Aorta (tissue), 5 donors: ENCODE measurements around the gene PLCB1. TPM values are rescaled to one million over a fixed set of nuclear protein-coding genes. Genes with fewer than 3 reads are reported as not detected.

Source experiments
- ATAC-seq: fragments of 200-7000 bp; cut with Tn5 transposase; one replicate; pipeline ENCODE4 v1.9.1; 2022; ENCODE audit warnings: moderate library complexity; ENCODE audit not compliant: low FRiP score
- DNase-seq, 2 donors: peaks; one replicate each; pipeline ENCODE4 v3.0.0-alpha.2; 2020
- H3K27ac ChIP-seq, 2 donors: one replicate each; pipeline ENCODE4 v1.5.1; 2013; ENCODE audit warnings: low read length in 2 of 2, mild to moderate bottlenecking in 2 of 2, moderate library complexity in 2 of 2, control low read depth in 1 of 2, inconsistent platforms in 1 of 2, low read depth in 1 of 2
- H3K27me3 ChIP-seq, 2 donors: one replicate each; pipeline ENCODE4 v1.6.1; 2013; ENCODE audit warnings: control low read depth in 1 of 2, low read length in 1 of 2, mild to moderate bottlenecking in 1 of 2, moderate library complexity in 1 of 2; ENCODE audit not compliant: insufficient read depth in 2 of 2, control insufficient read depth in 1 of 2
- H3K36me3 ChIP-seq, 2 donors: one replicate each; pipeline ENCODE4 v1.6.1; 2013; ENCODE audit warnings: control low read depth in 1 of 2, low read length in 1 of 2, mild to moderate bottlenecking in 1 of 2; ENCODE audit not compliant: insufficient read depth in 2 of 2, control insufficient read depth in 1 of 2
- H3K4me1 ChIP-seq, 2 donors: one replicate each; pipeline ENCODE4 v1.6.1; 2013; ENCODE audit warnings: low read length in 2 of 2, control low read depth in 1 of 2, mild to moderate bottlenecking in 1 of 2, moderate library complexity in 1 of 2; ENCODE audit not compliant: insufficient read depth in 2 of 2, control insufficient read depth in 1 of 2
- H3K4me3 ChIP-seq, 2 donors: one replicate each; pipeline ENCODE4 v1.5.1; 2013; ENCODE audit warnings: low read length in 2 of 2, control low read depth in 1 of 2, mild to moderate bottlenecking in 1 of 2
- H3K9me3 ChIP-seq: one replicate; pipeline ENCODE4 v1.6.1; 2013; ENCODE audit warnings: mild to moderate bottlenecking, low read length; ENCODE audit not compliant: control insufficient read depth
- WGBS, 2 donors: extraction: QIAGEN DNeasy Blood & Tissue Kit; methylation state at CpG; one replicate each; pipeline ENCODE4 v1.1.7; 2013; 5-methylcytosine and 5-hydroxymethylcytosine counted together
- intact Hi-C, 2 donors: fragments of 100-400 bp; cut with DNase I; formaldehyde crosslinking; loops; one replicate each; pipeline versions ENCODE4 v1.14.2 to v1.15.0; 2022
- polyA plus RNA-seq, 2 donors: library from polyadenylated mRNA; stranded (reverse); fragments of 200-250 nt; gene quantifications; one replicate each; pipeline ENCODE4 v1.2.3, GENCODE V29; 2013
- total RNA-seq, 2 donors: library from RNA; stranded (reverse); fragmentation: NEBNext Ultra II Directional; extraction: Animal tissue kit (Norgen Biotek cat#: 25700); gene quantifications; one replicate each; pipeline ENCODE4 v1.2.1, GENCODE V29; 2021
- donor health status: healthy with polysubstance abuse.
- donor health status: Bipolar disorder and iron deficiency.
- donor health status: DM: no; HTN: no; CAD: no.
- donor health status: DM: no; HTN: no; CAD: no.
- donor health status: DM: yes; HTN: yes; CAD: no.

PLCB1 gene
- total and polyA plus RNA-seq, 4 donors: 1.4 to 35.0 (median 6.6) TPM

DNA sequence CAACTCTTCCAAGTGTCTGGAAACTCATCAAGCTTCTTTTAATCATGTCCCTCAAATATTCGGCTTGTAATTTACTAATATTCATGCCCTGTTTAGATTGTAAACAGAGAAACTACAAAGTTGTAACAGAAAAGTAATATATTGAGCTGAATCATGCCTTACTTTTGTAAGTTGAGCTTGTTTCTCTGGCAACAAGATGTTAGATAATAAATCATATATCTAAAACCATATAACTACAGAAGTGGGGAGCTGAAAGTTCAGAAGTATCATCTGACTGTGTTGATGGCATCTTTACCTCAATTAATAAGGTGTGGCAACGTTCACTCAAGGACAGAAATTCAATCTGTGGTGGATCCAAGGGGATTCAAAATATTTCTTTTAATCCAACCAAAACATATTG lies 263.9 kb downstream of the PLCB1 start:
- Histone ChIP-seq H3K4me1 (no peaks in the 10 kb centered on the region), H3K9me3 (no peaks in the 10 kb centered on the region), H3K27me3 (no peaks in the 10 kb centered on the region), H3K4me3 (no peak overlapping the region), H3K36me3 (no peaks in the 10 kb centered on the region), H3K27ac (no peak overlapping the region)
- ATAC-seq: no peak
- intact Hi-C loops: loop anchor here in 1 of 2 donors (10.0 kb wide), 1 partner anchor 351 kb away; no protein-coding TSS in a partner anchor
- no peak for DNase-seq
- 68 to 75% methylated on average over 2 of the region's 2 CpGs for WGBS, 2 donors

DNA sequence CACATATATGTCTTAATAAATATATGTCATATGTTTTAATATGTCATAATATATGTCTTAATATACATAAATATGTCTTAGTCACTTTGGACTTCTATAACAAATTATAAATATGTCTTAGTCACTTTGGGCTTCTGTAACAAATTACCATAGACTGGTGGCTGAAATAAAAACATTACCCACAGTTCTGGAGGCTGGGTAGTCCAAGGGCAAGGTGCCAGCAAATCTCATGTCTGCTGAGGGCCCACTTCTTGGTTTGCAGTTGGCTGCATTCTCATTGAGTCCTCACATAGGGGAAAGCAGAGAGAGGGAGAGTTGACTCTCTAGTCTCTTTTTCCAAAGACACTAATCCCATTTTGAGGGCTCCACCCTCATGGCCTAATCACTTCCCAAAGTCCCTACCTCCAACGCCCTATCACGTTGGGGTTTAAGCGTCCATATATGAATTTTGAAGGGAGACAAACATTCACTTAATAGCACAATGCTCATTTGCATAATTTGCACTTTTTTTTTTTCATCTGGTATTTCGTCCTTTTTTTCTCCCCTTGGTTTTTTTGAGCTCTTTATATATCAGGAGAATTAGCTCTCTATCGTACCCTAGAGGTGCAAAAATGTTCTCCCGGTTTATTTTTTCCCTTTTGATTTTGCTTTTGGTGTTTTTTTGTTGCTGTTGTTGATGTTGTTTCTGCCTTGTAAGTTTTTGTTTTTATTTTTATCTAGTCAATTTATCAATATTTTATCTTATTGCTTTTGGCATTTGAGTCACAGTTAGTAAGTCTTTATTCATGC lies 266.4 kb downstream of the PLCB1 start:
- Histone ChIP-seq H3K4me1 (no peaks in the 10 kb centered on the region), H3K27me3 (no peaks in the 10 kb centered on the region), H3K9me3 (no peaks in the 10 kb centered on the region), H3K27ac (no peak overlapping the region), H3K36me3 (no peaks in the 10 kb centered on the region), H3K4me3 (no peak overlapping the region)
- WGBS, 2 donors: 91 to 94% methylated on average over 6 of the region's 6 CpGs
- no peak for ATAC-seq
- DNase-seq: no peak
- intact Hi-C loops: loop anchor here in 1 of 2 donors (10.0 kb wide), 1 partner anchor 354 kb away; no protein-coding TSS in a partner anchor

DNA sequence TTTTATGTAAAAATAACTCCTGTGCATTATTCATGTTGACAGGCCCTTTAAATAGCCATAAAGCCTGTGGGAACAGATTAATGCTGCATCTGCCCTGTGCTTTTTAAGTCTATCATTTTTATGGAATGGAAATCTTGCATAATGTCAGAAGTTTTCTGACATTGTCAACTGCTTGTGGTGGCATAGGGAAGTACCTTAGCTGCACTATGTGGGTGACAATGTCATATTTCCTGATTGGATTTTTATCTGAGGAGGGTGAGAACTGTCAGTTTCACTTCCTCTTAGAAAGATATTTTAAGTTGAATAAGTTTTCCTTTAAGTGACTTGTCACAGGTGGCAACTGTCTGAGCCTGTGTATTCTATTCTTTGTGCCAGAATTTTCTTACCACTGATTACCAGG lies 267.9 kb downstream of the PLCB1 start:
- Histone ChIP-seq H3K27me3 (no peaks in the 10 kb centered on the region), H3K4me1 (no peaks in the 10 kb centered on the region), H3K9me3 (no peaks in the 10 kb centered on the region), H3K36me3 (no peaks in the 10 kb centered on the region), H3K4me3 (no peak overlapping the region), H3K27ac (no peak overlapping the region)
- intact Hi-C loops: loop anchor here in 1 of 2 donors (10.0 kb wide), 1 partner anchor 355 kb away; no protein-coding TSS in a partner anchor
- ATAC-seq (no peak), DNase-seq (no peak)

DNA sequence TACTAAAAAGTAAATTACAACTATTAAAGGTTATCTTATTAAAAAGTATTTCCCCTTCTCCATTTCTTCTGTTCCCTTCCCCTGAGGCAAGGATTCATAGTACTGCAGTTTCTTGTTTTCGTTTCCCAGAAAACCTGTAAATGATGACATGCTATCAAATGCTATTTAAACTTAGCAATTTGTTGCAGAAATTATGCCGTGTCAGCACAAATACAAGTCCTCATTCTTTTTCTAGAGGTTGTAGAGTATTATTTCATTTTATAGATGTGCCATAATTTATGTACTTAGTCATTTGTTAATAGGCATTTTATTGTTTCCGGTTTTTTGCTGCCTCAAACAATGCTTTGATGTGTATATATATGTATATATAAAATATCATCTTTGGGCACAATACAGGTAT lies 268.4 kb downstream of the PLCB1 start:
- Histone ChIP-seq H3K27me3 (no peaks in the 10 kb centered on the region), H3K4me3 (no peak overlapping the region), H3K27ac (no peak overlapping the region), H3K4me1 (no peaks in the 10 kb centered on the region), H3K36me3 (no peaks in the 10 kb centered on the region), H3K9me3 (no peaks in the 10 kb centered on the region)
- no peak for DNase-seq
- no peak for ATAC-seq
- intact Hi-C loops: no loop called here
- whole genome bisulfite sequencing, 2 donors: 71 to 75% methylated on average over 3 of the region's 3 CpGs

DNA sequence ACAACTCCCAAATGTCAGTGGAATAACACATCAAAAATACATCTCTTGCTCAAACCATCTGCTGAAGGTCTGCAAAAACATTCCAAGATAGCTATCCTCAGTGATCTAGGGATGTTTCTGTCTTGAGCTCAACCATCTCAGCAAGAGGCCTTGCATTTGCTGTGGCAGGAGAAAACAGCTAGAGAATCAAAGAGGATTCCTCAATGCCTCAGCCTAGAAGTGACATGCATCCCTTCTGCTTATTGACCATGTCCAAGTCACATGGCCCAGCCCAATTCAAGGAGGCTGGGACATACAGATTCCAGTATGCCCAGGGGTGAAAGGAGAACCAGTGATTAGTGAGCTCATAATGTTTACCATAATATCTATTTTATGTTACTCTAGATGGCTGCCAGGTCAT lies 269.5 kb downstream of the PLCB1 start:
- Histone ChIP-seq H3K36me3 (no peaks in the 10 kb centered on the region), H3K27me3 (no peaks in the 10 kb centered on the region), H3K27ac (no peak overlapping the region), H3K4me1 (no peaks in the 10 kb centered on the region), H3K4me3 (no peak overlapping the region), H3K9me3 (no peaks in the 10 kb centered on the region)
- DNase-seq: no peak
- intact Hi-C loops: no loop called here
- no peak for ATAC-seq

DNA sequence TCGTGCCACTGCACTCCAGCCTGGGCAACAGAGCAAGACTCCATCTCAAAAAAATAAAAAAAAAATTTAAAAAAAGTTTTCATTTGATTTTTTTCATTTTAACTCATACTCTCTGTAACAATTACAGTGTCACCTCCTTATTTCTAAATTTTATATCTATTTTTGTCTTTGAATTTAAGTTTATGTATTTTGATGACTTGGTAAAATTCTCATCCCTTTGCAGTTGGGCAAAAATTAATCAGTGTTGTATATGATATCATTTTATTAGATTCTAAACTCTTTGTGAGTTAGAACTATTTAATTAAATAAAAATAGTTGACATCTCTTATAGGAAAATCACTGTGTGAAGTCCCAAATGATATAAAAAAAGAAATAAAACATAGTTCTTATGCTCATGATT lies 270.7 kb downstream of the PLCB1 start:
- 100% methylated on average over 1 of the region's 1 CpG for WGBS, 2 donors
- Histone ChIP-seq H3K4me3 (no peak overlapping the region), H3K4me1 (no peaks in the 10 kb centered on the region), H3K27ac (no peak overlapping the region), H3K27me3 (no peaks in the 10 kb centered on the region), H3K36me3 (no peaks in the 10 kb centered on the region), H3K9me3 (no peaks in the 10 kb centered on the region)
- DNase-seq (no peak), ATAC-seq (no peak)
- intact Hi-C loops: no loop called here

DNA sequence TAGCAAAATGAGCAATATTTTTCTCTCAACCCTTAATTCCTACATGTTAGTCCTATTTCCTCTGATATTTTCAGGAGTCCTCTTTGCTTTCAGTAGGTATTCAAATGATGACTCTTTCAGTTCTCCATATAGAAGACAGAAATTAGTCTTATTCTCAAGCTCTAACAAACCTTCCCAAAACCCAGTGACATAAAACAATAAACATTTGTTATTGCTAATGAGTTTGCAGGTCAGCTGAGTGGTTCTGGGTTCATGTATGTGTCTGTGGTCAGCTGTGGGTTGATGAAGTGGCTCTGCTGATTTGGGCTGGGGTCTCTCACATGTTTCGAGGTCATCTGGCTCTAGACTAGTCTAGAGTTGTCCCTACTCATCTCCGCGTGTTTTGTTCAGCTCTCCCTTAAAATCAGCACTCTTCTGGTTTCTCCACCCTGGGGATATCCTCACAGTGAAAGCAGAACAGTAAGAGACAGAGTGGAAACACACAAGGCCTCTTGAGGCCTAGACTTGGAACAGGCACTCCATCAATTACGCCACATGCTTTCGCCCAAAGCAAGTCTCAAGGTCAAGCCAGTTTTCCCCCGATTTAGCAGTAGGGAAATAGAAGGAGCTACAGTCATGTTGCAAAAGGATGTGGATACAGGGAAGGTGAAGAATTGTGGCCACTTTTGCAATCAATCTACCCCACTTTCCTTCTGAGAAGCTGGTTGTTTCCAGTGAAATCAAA lies 273.0 kb downstream of the PLCB1 start:
- no peaks in the 10 kb centered on the region for H3K36me3 ChIP-seq
- ATAC-seq (no peak), DNase-seq (no peak)
- H3K9me3 ChIP-seq: no peaks in the 10 kb centered on the region
- no peak overlapping the region for H3K4me3 ChIP-seq
- H3K4me1 ChIP-seq: no peaks in the 10 kb centered on the region
- no peaks in the 10 kb centered on the region for H3K27me3 ChIP-seq
- whole genome bisulfite sequencing, 2 donors: 56 to 84% methylated on average over 6 of the region's 6 CpGs
- H3K27ac ChIP-seq: no peak overlapping the region
- intact Hi-C loops: no loop called here

DNA sequence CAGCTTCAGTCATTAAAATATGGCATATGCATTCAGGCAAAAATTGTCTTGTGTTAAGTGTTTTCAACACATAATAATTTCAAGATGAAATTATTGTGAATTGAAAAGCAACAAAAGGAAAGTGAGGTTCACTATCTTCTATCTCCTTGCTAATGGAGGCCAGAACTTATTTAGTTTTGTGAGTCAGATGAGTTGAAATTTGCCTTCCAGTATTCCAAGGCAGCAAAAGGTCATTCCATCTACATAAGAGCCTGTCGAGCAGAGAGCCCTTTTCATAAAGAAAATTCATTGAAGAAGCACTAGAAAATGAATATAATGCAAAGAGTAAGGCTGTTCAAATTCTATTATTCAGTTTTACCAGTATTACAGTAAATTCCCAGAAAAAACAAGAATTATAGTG lies 274.3 kb downstream of the PLCB1 start:
- 88 to 100% methylated on average over 1 of the region's 1 CpG for WGBS, 2 donors
- no peak for DNase-seq
- no peak overlapping the region for H3K4me3 ChIP-seq
- no peaks in the 10 kb centered on the region for H3K27me3 ChIP-seq
- H3K9me3 ChIP-seq: no peaks in the 10 kb centered on the region
- ATAC-seq: no peak
- intact Hi-C loops: no loop called here
- no peaks in the 10 kb centered on the region for H3K4me1 ChIP-seq
- no peak overlapping the region for H3K27ac ChIP-seq
- no peaks in the 10 kb centered on the region for H3K36me3 ChIP-seq
